NCI-H510A treated with DMSO at 0.1 percent for 48 hours (cell line): Measurements from ENCODE around the gene RAB3IL1.
"Not testable (repeated sequence)": the region's sequence is repeated elsewhere in the genome, so short reads cannot be mapped to it uniquely, and the experiment has no call there.

Experiments
- DNase-seq: peaks from one replicate; lab custom pipeline; 2025; lab: John Stamatoyannopoulos, UW

RAB3IL1 gene

DNA sequence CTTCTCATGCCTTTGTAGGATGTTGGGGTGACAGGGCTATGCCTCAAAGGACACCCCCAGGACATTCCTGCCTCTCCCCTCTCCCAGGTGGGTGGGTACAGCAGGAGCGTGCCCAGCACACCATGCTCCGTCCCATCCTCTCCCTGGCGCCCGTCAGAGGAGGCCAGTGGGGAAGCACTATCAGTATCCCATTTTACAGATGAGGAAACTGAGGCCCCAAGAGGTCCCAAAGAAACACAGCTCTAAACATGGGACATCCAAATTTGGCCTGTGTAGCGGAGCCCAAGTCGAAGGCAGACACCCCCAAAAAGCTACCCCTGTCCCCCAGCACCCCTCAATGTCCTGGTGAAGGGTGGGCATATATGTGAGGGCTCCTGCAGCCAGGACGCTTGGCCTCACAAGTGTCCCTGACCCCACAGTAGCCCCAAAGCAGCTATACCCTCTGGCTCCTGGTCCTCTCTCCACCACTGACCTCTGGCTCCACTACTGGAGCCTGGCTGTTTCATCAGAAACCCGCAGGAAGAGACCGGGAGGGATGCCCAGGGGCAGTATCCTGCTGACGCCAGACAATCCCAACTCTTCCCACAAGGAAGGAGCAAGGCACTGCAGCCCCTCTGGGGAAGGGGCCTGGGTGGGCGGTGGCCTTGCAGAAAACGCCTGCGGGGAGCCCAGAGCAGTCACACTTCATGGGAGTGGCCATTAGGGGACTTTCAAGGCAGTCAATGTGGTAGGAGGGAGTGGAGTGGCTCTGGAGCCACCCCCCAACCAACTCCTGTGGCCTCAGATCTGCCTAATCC lies 31.4 kb downstream of the RAB3IL1 start:
- no peak for DNase-seq

GRCh38 chr11:61885166-61885778 lies 32.1 kb downstream of the RAB3IL1 start:
- DNase-seq, result peak; percentile 53

DNA sequence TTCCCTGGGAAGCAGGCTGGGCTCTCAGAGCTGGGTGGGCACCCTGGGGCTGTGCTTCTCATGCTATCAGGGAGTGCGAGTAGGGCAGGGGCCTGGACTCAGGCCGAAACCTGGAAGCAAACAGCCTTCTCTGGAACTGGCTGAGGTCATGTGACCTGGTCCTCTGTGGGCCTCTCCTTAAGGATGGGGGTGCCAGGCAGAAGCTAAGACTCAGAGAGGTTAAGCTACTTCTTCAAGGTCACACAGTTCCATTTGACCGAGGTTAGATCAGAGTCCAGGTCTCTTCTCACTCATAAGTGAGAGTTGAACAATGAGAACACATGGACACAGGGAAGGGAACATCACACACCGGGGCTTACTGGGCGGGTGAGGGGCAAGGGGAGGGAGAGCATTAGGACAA lies 33.4 kb downstream of the RAB3IL1 start:
- DNase-seq, result no peak

- DNase-seq, result no peak
These were observed 34.0 kb downstream of the RAB3IL1 start for GRCh38 chr11:61883327-61883726.

DNA sequence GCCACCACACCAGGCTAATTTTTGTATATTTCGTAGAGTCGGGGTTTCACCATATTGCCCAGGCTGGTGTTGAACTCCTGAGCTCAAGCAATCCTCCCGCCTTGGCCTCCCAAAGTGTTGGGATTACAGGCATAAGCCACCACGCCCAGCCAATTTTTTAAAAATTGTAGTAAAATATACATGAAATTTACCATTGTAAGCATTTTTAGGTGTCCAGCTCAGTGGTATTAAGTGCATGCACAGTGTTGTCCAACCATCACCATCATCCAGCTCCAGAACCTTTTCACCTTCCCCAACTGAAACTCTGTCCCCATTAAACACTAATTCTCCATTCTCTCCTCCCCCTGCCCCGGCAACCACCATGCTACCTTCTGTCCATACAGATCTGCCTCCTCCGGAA lies 34.5 kb downstream of the RAB3IL1 start:
- DNase-seq, result no peak

- DNase-seq, result not testable (repeated sequence)
These were observed 35.1 kb downstream of the RAB3IL1 start for GRCh38 chr11:61882267-61882666.

DNA sequence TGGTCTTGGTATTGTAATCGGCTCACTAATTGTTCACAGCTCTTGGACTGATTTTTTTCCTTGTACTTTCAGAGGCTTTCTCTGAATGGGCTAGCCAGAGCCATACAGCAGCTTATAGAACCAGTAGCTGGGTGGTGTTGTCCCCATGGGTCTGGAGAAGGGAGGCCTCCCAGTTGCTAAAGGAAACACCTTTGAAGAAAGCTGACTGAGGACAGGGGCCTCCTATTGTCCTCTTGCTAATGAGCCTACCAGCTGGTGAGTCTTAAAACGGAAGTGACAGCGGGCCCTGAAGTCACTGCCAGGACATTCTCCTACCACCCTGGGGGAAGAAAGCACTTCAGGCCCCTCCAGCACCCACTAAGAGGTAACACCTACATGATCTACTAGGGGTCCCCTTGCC lies 36.0 kb downstream of the RAB3IL1 start:
- DNase-seq, result no peak

DNA sequence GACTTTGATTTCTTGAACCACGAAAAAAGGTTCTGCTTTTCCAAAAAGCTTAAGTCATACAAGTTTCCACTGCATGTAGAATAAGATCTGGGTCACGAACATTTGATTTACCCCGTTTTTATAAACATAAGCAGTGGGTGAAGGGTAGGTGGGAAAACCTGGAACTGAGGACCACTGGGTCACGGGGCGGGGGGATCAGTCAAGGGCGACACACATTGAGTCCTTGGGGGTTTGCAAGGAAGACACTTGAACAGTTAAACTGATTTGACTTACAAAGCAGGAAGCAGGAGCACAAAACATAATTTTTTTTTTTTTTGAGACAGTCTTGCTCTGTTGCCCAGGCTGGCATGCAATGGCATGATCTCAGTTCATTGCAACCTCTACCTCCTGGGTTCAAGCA lies 36.9 kb downstream of the RAB3IL1 start:
- DNase-seq, result no peak

GRCh38 chr11:61880031-61880430 lies 37.3 kb downstream of the RAB3IL1 start:
- DNase-seq, result no peak

GRCh38 chr11:61879152-61879551 lies 38.2 kb downstream of the RAB3IL1 start:
- no peak for DNase-seq

DNA sequence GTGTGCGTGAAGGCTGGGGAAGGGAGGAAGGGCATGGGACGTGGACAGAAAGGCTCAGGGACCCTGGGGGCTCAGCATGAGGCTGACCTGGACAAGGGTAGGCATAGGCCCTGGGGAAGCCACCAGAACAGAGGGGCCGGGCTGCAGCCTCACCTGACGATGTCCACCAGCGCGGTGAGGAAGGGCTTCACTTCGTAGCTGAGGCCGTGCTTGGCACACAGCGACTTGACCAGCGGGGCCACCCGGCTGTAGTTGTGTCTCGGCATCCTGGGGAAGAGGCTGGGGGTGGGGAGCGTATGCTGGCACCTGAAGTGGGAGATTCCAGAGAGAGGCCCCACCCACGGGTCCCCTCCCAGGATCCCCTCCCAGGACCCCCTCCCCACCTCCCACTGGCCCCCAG lies 41.7 kb downstream of the RAB3IL1 start:
- DNase-seq, result no peak

- no peak for DNase-seq
These were observed 42.5 kb downstream of the RAB3IL1 start for GRCh38 chr11:61874853-61875252.

DNA sequence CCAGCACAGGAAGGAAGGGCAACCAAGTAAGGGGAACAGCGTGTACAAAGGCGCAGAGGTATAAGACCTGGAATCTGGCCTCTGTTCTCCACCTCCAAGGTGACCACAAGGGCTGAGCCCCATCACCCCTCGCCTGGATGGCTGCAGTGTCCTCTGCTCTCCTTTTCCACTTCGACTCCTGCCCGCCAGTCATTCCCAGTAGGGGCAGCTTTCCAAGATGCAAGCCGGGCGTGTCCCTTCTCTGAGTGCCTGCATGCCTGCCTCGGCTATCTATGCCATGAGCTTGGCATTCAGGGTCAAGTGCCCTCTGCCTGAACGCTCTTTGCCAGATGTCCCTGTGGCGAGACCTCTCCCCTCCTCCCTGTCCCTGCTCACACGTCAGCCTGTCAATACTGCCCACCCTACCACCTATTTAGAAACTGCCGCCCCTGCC lies 43.0 kb downstream of the RAB3IL1 start:
- no peak for DNase-seq

- no peak for DNase-seq
These were observed 43.6 kb downstream of the RAB3IL1 start for GRCh38 chr11:61873588-61874376.

- no peak for DNase-seq
These were observed 44.3 kb downstream of the RAB3IL1 start for GRCh38 chr11:61872935-61873565.

GRCh38 chr11:61871158-61871597 lies 46.2 kb downstream of the RAB3IL1 start:
- DNase-seq, result peak; percentile 88

- no peak for DNase-seq
These were observed 46.8 kb downstream of the RAB3IL1 start for GRCh38 chr11:61870541-61871031.

GRCh38 chr11:61869708-61870451 lies 47.5 kb downstream of the RAB3IL1 start:
- DNase-seq, result no peak

- DNase-seq, result no peak
These were observed 48.0 kb downstream of the RAB3IL1 start for GRCh38 chr11:61869429-61869707.

DNA sequence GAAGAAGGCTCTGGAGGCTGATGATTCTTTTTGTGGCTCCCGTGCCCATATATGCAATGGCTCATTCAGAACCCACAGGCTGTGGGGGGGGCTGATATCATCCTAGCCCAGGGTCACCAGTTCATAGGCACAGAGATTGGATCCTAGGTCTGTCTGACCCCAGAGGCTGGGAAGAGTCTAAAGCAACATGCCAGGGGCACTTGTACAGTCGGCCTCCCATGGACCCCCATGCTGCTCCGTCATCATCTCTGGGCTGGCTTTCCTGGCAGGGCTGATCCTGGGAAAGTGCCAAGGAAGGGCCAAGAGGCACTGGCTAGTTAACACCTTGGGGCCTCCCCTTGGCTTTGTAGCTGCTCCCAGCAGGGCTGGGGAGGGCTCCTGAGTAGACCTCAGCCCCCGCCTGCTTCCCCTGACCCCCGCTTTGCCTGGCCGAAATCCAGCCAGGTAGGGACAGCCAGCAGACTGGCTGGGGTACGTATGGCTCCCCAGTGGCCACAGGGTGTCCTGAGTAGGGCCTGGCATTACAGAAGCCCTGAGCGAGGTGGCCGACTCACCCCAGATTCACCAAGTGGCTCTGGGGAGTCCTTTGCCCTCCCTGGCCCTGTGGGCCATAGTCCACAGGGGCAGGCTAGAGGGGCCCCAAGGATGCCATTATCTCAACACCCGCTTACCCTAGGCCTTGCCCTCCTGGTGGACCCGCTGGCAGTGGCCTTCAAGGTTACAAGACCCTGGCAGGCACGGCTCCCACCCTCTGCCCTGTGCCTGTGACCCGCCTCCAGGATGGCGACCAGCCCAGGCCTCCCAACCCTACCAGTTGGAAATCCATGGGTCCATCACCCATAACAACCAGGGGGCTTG lies 48.6 kb downstream of the RAB3IL1 start:
- no peak for DNase-seq

GRCh38 chr11:61866958-61867343 lies 50.4 kb downstream of the RAB3IL1 start:
- no peak for DNase-seq
